Stimulated activated CD8-positive, alpha-beta memory T cell treated with anti-CD3 and anti-CD28 coated beads, Interleukin-4, amount 100 ng/mL, for 24 hours (primary cell): Measurements from ENCODE around the gene CIDEA.
"Not testable (repeated sequence)": the region's sequence is repeated elsewhere in the genome, so short reads cannot be mapped to it uniquely, and the experiment has no call there.

Experiments used
- DNase-seq: peaks from one replicate; pipeline ENCODE4 v3.0.0-alpha.2; 2020; ENCODE audit warnings: low read depth

Gene CIDEA

GRCh38 chr18:12254136-12254819 lies at the start of gene CIDEA:
TSS of gene CIDEA (plus strand) at chr18:12254361. CDS start at chr18:12254384, 23 bp downstream.
- no peak for DNase-seq

GRCh38 chr18:12208296-12209153 lies 45.6 kb upstream of the CIDEA start:
- DNase-seq: not testable (repeated sequence)

GRCh38 chr18:12212308-12212707 lies 41.9 kb upstream of the CIDEA start:
- DNase-seq: not testable (repeated sequence)

GRCh38 chr18:12214296-12215005 lies 39.7 kb upstream of the CIDEA start:
- not testable (repeated sequence) for DNase-seq

- DNase-seq: not testable (repeated sequence)
These were observed 37.7 kb upstream of the CIDEA start for GRCh38 chr18:12216471-12216870.

- DNase-seq: not testable (repeated sequence)
These were observed 35.6 kb upstream of the CIDEA start for GRCh38 chr18:12218603-12219002.

- DNase-seq: not testable (repeated sequence)
These were observed 32.1 kb upstream of the CIDEA start for GRCh38 chr18:12222041-12222440.

- not testable (repeated sequence) for DNase-seq
These were observed 30.8 kb upstream of the CIDEA start for GRCh38 chr18:12223326-12223725.

GRCh38 chr18:12226807-12227206 lies 27.4 kb upstream of the CIDEA start:
- not testable (repeated sequence) for DNase-seq

- not testable (repeated sequence) for DNase-seq
These were observed 26.6 kb upstream of the CIDEA start for GRCh38 chr18:12227399-12228186.

GRCh38 chr18:12228308-12228707 lies 25.9 kb upstream of the CIDEA start:
- DNase-seq: not testable (repeated sequence)

GRCh38 chr18:12230561-12230960 lies 23.6 kb upstream of the CIDEA start:
- DNase-seq: not testable (repeated sequence)

- no peak for DNase-seq
These were observed 22.9 kb upstream of the CIDEA start for GRCh38 chr18:12231040-12231882.

- DNase-seq: no peak
These were observed 22.2 kb upstream of the CIDEA start for GRCh38 chr18:12231986-12232385.

- no peak for DNase-seq
These were observed 20.8 kb upstream of the CIDEA start for GRCh38 chr18:12233378-12233777.

GRCh38 chr18:12234451-12235190 lies 19.5 kb upstream of the CIDEA start:
- no peak for DNase-seq

GRCh38 chr18:12236141-12236540 lies 18.0 kb upstream of the CIDEA start:
- no peak for DNase-seq

GRCh38 chr18:12236934-12237832 lies 17.0 kb upstream of the CIDEA start:
- DNase-seq: peak; percentile 66

GRCh38 chr18:12238826-12239225 lies 15.3 kb upstream of the CIDEA start:
- DNase-seq: no peak
